ENCODE results near the gene PATJ. TPM values are rescaled to one million over a fixed set of nuclear protein-coding genes. Genes with fewer than 3 reads are reported as not detected.
A peak's percentile ranks its signal among the peaks of the same experiment; 100 is the strongest.

Gene PATJ
- total and polyA plus RNA-seq, 2 of the 13 experiments (the other 11 are each of a cell fraction or from before 2014, with no cell fraction given): 6.2 to 16.8 TPM

- TF ChIP-seq KLF16 (CRISPR knock-in tag; IDR thresholded peaks at IDR 0.05) (0 out of 4 replicates have a peak, but pooled peaks of 1 of the 2 experiments have one; percentile 46), SAP130 (CRISPR knock-in tag; IDR thresholded peaks at IDR 0.05; ENCODE audit: low read depth) (peak; percentile 49), HNF1B (CRISPR knock-in tag; IDR thresholded peaks at IDR 0.05) (0 out of 2 replicates have a peak, but pooled peaks have one; percentile 30), ZNF343 (CRISPR knock-in tag; IDR thresholded peaks at IDR 0.05) (no peak), ISL2 (CRISPR knock-in tag; IDR thresholded peaks at IDR 0.05) (peak; percentile 44; the same call in 1 of the 2 replicates), ATF7 (IDR thresholded peaks at IDR 0.05) (0 out of 2 replicates have a peak, but pooled peaks have one; percentile 47), ATF7 (CRISPR knock-in tag; IDR thresholded peaks at IDR 0.05) (peak; percentile 65; the same call in 1 of the 2 replicates), EZH2 (conservative IDR thresholded peaks at IDR 0.05; ENCODE audit: low read depth, low read length) (no peak), ZNF484 (CRISPR knock-in tag; IDR thresholded peaks at IDR 0.05; ENCODE audit: borderline replicate concordance, low read depth) (no peak), ESRRA (CRISPR knock-in tag; IDR thresholded peaks at IDR 0.05; ENCODE audit: low read depth) (peak; percentile 59; the same call in 1 of the 2 replicates), MATR3 (CRISPR knock-in tag; IDR thresholded peaks at IDR 0.05) (no peak), ZSCAN29 (CRISPR knock-in tag; conservative IDR thresholded peaks at IDR 0.05) (0 out of 2 replicates have a peak, but pooled peaks have one; percentile 29), HNF4A (CRISPR knock-in tag; IDR thresholded peaks at IDR 0.05) (peak; percentile 87), FOXP1 (IDR thresholded peaks at IDR 0.05) (no peak), FOXP1 (CRISPR knock-in tag; IDR thresholded peaks at IDR 0.05) (0 out of 2 replicates have a peak, but pooled peaks have one; percentile 24), SP5 (CRISPR knock-in tag; IDR thresholded peaks at IDR 0.05; ENCODE audit: borderline replicate concordance, low read depth) (peak; percentile 24; the same call in 1 of the 2 replicates), SALL2 (CRISPR knock-in tag; IDR thresholded peaks at IDR 0.05) (0 out of 2 replicates have a peak, but pooled peaks have one; percentile 33), ZBTB37 (CRISPR knock-in tag; IDR thresholded peaks at IDR 0.05) (no peak), MYC (CRISPR knock-in tag; IDR thresholded peaks at IDR 0.05; ENCODE audit: borderline replicate concordance) (no peak), HNF1A (IDR thresholded peaks at IDR 0.05; ENCODE audit: low read depth) (no peak), HNF1A (CRISPR knock-in tag; IDR thresholded peaks at IDR 0.05; ENCODE audit: borderline replicate concordance) (no peak; the same call in 1 of the 2 replicates), SPEN (CRISPR knock-in tag; IDR thresholded peaks at IDR 0.05; ENCODE audit: low read depth) (no peak), ZNF788 (CRISPR knock-in tag; IDR thresholded peaks at IDR 0.05; ENCODE audit: borderline replicate concordance) (peak; percentile 32; the same call in 1 of the 2 replicates), ZNF670 (CRISPR knock-in tag; IDR thresholded peaks at IDR 0.05; ENCODE audit: borderline replicate concordance) (no peak), ZNF558 (CRISPR knock-in tag; IDR thresholded peaks at IDR 0.05; ENCODE audit: borderline replicate concordance) (no peak), ELF3 (CRISPR knock-in tag; IDR thresholded peaks at IDR 0.05) (0 out of 2 replicates have a peak, but pooled peaks have one; percentile 18)
These were observed 456.5 kb downstream of the PATJ start (continued) for GRCh38 chr1:62198781-62199125.
